ENCODE data around the gene HDAC2.

GRCh38 chr6:113960795-113961194, 10.2 kb downstream of the HDAC2 start:
- TF ChIP-seq POLR2A (IDR thresholded peaks at IDR 0.05; ENCODE audit: low read depth, low read length): no peak
- TF ChIP-seq EZH2 (IDR thresholded peaks at IDR 0.05; ENCODE audit: borderline replicate concordance, low read depth, low read length, severe bottlenecking): no peak
- TF ChIP-seq CTCF (IDR thresholded peaks at IDR 0.05; ENCODE audit: extremely low read depth in 1 of 2, insufficient read depth in 1 of 2, low read depth in 1 of 2, low read length in 2 of 2): no peak
- no peak for TF ChIP-seq POLR2AphosphoS5 (IDR thresholded peaks at IDR 0.05; ENCODE audit: insufficient read depth, low read depth, low read length)
- no peak for TF ChIP-seq MAX (IDR thresholded peaks at IDR 0.05; ENCODE audit: insufficient read depth, insufficient read length)
- TF ChIP-seq JUN (IDR thresholded peaks at IDR 0.05; ENCODE audit: borderline replicate concordance, insufficient read depth, insufficient read length, low read depth): no peak
- TF ChIP-seq GATA2 (IDR thresholded peaks at IDR 0.05; ENCODE audit: insufficient read depth, insufficient read length, low read depth, low read length): no peak

Data from endothelial cell of umbilical vein (primary cell).